NT2/D1 (cell line): ENCODE measurements around the gene DNAH1.

ENCODE experiments used
- SUZ12 ChIP-seq: IDR thresholded peaks from 2 replicates; pipeline ENCODE4 v1.6.1; 2011; ENCODE audit not compliant: insufficient read length, insufficient read depth; ENCODE audit errors: extremely low read depth
- YY1 ChIP-seq: IDR thresholded peaks from 2 replicates; pipeline ENCODE4 v1.6.1; 2011; ENCODE audit not compliant: insufficient read length, insufficient read depth
- ZNF274 ChIP-seq: IDR thresholded peaks from 2 replicates; pipeline ENCODE4 v1.6.1; 2011; ENCODE audit warnings: mild to moderate bottlenecking, low read depth, low read length

- no peak for TF ChIP-seq YY1
- TF ChIP-seq SUZ12, result no peak
- TF ChIP-seq ZNF274, result no peak
Observed at GRCh38 chr3:52330194-52330805, 14.2 kb downstream of the DNAH1 start.
